ENCODE measurements around the gene MC2R. TPM values are rescaled to one million over a fixed set of nuclear protein-coding genes. Genes with fewer than 3 reads are reported as not detected.
"Not testable (repeated sequence)": the region's sequence is repeated elsewhere in the genome, so short reads cannot be mapped to it uniquely, and the experiment has no call there.

The MC2R gene
- total RNA-seq, 6 experiments from 2014 or later = not detected

- no peaks in the 10 kb centered on the region for H3K36me3 Mint-ChIP-seq (ENCODE audit: low read depth)
- peaks cover 2% of the 10 kb centered on the region; the same call in 1 of the 2 replicates for H3K27me3 Mint-ChIP-seq (ENCODE audit: insufficient read depth)
- H3K4me3 Mint-ChIP-seq = no peak overlapping the region
- peaks cover 26% of the 10 kb centered on the region for H3K9me3 Mint-ChIP-seq
- DNase-seq = no peak
- no peaks in the 10 kb centered on the region for H3K4me1 Mint-ChIP-seq (ENCODE audit: low read depth)
- TF ChIP-seq, protein P1, sequence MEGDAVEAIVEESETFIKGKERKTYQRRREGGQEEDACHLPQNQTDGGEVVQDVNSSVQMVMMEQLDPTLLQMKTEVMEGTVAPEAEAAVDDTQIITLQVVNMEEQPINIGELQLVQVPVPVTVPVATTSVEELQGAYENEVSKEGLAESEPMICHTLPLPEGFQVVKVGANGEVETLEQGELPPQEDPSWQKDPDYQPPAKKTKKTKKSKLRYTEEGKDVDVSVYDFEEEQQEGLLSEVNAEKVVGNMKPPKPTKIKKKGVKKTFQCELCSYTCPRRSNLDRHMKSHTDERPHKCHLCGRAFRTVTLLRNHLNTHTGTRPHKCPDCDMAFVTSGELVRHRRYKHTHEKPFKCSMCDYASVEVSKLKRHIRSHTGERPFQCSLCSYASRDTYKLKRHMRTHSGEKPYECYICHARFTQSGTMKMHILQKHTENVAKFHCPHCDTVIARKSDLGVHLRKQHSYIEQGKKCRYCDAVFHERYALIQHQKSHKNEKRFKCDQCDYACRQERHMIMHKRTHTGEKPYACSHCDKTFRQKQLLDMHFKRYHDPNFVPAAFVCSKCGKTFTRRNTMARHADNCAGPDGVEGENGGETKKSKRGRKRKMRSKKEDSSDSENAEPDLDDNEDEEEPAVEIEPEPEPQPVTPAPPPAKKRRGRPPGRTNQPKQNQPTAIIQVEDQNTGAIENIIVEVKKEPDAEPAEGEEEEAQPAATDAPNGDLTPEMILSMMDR (IDR thresholded peaks at IDR 0.05) = no peak
- H3K27ac Mint-ChIP-seq = no peak overlapping the region
Measured at GRCh38 chr18:13868501-13869271, 46.6 kb downstream of the MC2R start.

DNA sequence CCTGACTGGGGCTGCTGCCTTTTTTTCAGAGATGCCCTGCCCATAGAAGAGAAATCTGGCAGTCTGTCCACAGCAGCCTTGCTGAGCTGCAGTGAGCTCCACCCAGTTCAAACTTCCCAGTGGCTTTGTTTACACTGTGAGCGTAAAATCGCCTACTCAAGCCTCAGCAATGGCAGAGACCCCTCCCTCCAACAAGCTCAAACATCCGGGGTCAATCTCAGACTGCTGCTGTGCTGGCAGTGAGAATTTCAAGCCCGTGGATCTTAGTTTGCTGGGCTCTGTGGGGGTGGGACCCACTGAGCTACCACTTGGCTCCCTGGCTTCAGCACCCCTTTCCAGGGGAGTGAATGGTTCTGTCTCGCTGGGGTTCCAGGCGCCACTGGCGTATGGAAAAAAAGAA is 52.4 kb downstream of the MC2R start:
- DNase-seq; H3K27me3 Mint-ChIP-seq (ENCODE audit: insufficient read depth); H3K27ac Mint-ChIP-seq; H3K4me3 Mint-ChIP-seq; H3K4me1 Mint-ChIP-seq (ENCODE audit: low read depth); H3K36me3 Mint-ChIP-seq (ENCODE audit: low read depth): not testable (repeated sequence)
- peaks cover 43% of the 10 kb centered on the region for H3K9me3 Mint-ChIP-seq

- Mint-ChIP-seq H3K27me3 (ENCODE audit: insufficient read depth) (no peaks in the 10 kb centered on the region; the same call in 1 of the 2 replicates), H3K36me3 (ENCODE audit: low read depth) (no peaks in the 10 kb centered on the region; the same call in 1 of the 2 replicates), H3K27ac (no peak overlapping the region), H3K4me1 (ENCODE audit: low read depth) (no peaks in the 10 kb centered on the region), H3K9me3 (peaks cover 66% of the 10 kb centered on the region), H3K4me3 (no peak overlapping the region)
- TF ChIP-seq, protein P1 (IDR thresholded peaks at IDR 0.05) = no peak
- no peak for DNase-seq
Measured at GRCh38 chr18:13849791-13850190, 65.5 kb downstream of the MC2R start.

DNA sequence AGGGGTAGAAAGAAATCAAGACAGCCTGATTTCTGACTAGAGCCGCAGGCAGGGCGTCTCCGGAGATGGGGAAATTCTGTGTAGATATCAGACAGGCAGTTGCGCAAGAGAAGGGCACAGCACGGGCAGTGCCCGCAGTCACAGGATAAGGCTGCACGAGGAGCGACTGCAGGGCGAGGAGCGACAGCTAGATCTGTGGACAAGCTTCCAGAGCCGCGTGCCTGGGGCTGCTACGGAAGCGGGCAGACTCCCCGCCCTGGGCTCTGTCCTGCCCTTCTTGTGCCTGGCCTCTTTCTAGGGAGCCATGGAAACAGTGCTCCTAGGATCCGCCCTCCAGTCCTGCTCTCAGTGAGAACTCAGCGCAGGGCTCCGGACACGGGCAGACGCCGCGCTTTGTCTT is 78.8 kb downstream of the MC2R start:
- TF ChIP-seq, protein P1 (IDR thresholded peaks at IDR 0.05) = no peak
- DNase-seq = no peak
- Mint-ChIP-seq H3K4me3 (no peak overlapping the region), H3K36me3 (ENCODE audit: low read depth) (no peaks in the 10 kb centered on the region), H3K9me3 (peaks cover 9% of the 10 kb centered on the region; the same call in 1 of the 2 replicates), H3K27me3 (ENCODE audit: insufficient read depth) (peaks cover 7% of the 10 kb centered on the region), H3K27ac (no peak overlapping the region), H3K4me1 (ENCODE audit: low read depth) (no peaks in the 10 kb centered on the region)

DNA sequence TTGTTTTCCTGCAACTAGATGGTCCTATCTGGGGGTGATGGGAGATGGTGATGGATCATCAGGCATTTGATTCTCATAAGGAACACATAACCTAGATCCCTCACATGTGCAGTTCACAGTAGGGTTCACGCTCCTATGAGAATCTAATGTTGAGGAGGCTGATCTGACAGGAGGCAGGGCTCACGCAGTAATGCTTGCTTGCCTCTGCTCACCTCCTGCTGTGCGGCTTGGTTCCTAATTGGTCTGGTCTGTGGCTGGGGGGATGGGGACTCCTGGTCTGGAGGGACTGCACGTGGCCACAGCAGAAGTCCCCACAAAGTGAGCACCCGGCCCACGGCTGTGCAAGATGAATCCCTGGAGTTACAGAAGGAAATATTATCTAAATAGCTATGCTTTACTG is 80.1 kb downstream of the MC2R start:
- peaks cover 9% of the 10 kb centered on the region; the same call in 1 of the 2 replicates for H3K9me3 Mint-ChIP-seq
- no peaks in the 10 kb centered on the region for H3K4me1 Mint-ChIP-seq (ENCODE audit: low read depth)
- TF ChIP-seq, protein P1 (IDR thresholded peaks at IDR 0.05) = no peak
- H3K36me3 Mint-ChIP-seq (ENCODE audit: low read depth) = no peaks in the 10 kb centered on the region
- H3K27ac Mint-ChIP-seq = no peak overlapping the region
- H3K27me3 Mint-ChIP-seq (ENCODE audit: insufficient read depth) = peaks cover 7% of the 10 kb centered on the region
- no peak overlapping the region for H3K4me3 Mint-ChIP-seq
- no peak for DNase-seq

GRCh38 chr18:13834496-13835015 is 80.8 kb downstream of the MC2R start:
- H3K4me3 Mint-ChIP-seq = no peak overlapping the region
- no peak for DNase-seq
- no peaks in the 10 kb centered on the region for H3K36me3 Mint-ChIP-seq (ENCODE audit: low read depth)
- H3K9me3 Mint-ChIP-seq = peaks cover 9% of the 10 kb centered on the region; the same call in 1 of the 2 replicates
- H3K4me1 Mint-ChIP-seq (ENCODE audit: low read depth) = no peaks in the 10 kb centered on the region
- H3K27me3 Mint-ChIP-seq (ENCODE audit: insufficient read depth) = peaks cover 7% of the 10 kb centered on the region
- no peak overlapping the region for H3K27ac Mint-ChIP-seq
- TF ChIP-seq, protein P1 (IDR thresholded peaks at IDR 0.05) = no peak
